HG03521 (cell line): Measurements from ENCODE around the gene ZNF627.
"Not testable (repeated sequence)": the region's sequence is repeated elsewhere in the genome, so short reads cannot be mapped to it uniquely, and the experiment has no call there.

Experiments
- ATAC-seq: cut with Tn5 transposase; IDR thresholded peaks from one replicate; pipeline ENCODE4 v1.9.1; 2021; ENCODE audit warnings: mild to moderate bottlenecking, moderate library complexity; ENCODE audit not compliant: unreplicated experiment

The ZNF627 gene

DNA sequence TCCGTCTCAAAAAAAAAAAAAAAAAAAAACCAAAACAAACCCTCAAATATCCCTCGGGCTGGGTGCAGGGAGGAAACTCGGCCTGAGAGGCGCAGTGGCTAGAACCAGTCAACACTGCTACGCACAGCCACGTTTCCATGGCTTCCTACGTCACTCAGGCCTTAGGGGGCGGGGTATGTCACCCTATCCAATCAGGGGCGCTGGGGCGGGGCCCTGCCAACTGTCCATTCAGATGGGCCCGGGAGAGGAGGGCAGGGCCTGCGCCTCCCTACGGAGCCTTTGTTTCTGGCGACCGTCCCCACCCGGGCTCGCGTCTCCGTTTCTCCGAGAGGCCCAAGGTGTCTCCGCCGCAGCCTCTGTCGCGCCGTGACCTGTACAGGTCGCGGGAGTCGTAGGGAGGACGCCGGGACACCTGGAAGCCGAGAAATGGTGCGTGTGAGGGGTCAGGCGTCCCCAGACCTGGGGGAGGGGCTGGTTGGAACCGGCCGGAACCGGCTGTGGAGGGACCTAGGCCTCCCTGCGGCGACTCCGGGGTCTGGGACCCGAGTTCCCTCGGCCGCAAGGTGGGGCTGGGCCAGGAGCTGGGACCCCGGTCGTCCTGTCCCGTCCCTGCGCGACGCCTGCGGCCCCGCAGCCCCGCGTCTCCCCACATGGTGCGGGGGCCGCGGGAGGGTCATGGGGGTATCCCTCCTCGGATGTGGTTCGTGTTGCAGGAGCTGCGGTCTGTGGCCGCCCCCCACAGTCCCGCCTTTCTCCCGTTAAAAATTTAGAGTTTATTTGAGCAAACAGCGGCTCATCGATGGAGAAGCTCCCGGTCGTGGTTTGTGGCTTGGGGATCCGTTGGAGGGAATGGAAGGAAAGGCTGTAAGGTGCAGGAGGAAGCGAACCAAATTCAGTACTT lies at the start of gene ZNF627:
Gene ZNF627, plus strand, starts transcription at position 282 of the 901 bp plus-strand sequence. Its CDS starts 145 bp downstream, at position 427.
- peak; percentile 97 for ATAC-seq

DNA sequence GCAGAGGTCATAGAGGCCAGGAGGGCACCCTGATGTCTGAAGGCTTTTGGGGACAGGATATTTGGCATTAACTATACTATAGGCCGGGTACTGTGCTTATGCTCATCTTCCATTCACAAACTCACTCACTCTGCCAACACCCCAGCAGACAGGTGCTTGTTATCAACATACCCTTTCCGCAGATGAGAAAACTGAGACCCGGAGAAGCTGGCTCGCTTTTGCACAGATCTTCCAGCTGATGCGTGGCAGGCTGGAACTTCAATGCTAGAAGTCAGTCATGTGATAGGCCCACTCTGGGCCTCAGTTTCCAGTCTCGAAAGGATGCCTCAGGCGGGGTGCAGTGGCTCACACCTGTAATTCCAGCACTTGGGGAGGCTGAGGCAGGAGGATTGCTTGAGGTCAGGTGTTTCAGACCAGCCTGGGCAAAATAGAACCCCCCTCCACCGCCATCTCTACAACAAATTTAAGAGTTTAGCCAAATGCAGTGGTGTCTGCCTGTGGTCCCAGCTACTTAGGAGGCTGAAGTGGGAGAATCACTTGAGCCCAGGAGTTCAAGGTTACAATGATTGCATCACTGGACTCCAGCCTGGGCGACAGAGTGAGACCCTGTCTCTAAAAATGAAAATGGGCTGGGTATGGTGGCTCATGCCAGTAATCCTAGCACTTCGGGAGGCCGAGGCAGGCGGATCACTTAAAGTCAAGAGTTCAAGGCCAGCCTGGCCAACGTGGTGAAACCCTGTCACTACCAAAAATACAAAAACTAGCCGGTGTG lies 49.2 kb upstream of the ZNF627 start:
- no peak for ATAC-seq

DNA sequence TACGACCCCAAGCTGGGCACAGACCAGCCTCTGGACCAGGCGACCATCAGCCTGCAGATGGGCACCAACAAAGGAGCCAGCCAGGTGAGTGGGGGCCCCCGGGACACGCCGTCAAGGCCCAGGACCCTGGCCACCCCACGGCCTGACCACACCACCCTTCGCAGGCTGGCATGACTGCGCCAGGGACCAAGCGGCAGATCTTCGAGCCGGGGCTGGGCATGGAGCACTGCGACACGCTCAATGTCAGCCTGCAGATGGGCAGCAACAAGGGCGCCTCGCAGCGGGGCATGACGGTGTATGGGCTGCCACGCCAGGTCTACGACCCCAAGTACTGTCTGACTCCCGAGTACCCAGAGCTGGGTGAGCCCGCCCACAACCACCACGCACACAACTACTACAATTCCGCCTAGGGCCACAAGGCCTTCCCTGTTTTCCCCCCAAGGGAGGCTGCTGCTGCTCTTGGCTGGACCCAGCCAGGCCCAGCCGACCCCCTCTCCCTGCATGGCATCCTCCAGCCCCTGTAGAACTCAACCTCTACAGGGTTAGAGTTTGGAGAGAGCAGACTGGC lies 47.8 kb upstream of the ZNF627 start:
- no peak for ATAC-seq

DNA sequence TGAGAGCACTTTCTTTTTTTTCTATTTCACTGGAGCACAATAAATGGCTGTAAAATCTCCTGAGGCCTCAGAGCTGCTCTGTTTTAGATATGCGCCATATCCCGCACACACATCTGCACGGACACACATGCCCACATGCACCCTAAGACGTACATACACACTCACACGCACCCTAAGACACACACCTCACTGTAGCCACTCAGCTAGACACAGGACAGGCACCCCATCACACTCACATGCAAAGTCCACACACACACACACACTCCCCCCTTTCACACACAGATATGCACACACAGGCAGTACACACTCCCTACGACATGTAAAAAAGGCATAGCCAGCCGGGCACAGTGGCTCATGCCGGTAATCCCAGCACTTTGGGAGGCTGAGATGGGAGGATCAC lies 47.0 kb upstream of the ZNF627 start:
- no peak for ATAC-seq

DNA sequence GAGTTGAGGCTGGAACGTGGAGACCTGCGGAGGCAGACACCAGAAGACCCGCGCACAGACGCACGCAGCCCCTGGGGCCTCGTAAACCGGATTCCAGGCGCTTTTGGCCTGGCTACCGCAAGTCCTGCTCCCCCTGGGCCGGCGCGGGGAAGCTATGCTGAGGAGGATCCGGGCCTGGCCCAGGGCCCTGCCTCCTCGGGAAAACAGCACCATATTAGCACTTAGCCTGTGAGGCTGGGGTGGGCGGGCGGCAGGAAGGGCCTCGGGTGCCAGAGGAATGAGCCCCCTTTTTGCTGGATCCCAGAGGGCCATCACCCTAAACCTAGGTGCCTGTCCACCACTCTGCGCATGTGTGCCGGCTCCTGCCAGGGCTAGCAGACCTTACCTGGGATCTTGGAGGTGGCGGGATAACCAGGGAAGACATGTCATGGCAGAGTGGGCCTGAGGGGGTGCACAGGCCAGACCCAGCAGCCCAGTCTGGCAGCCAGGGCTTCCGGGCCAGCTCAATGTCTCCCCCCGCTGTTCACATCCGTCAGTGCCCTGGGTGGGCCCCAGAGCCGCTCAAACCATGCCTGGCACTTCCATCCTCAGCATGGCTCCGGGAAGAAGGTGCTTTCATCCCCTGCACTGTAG lies 45.6 kb upstream of the ZNF627 start:
- no peak for ATAC-seq

DNA sequence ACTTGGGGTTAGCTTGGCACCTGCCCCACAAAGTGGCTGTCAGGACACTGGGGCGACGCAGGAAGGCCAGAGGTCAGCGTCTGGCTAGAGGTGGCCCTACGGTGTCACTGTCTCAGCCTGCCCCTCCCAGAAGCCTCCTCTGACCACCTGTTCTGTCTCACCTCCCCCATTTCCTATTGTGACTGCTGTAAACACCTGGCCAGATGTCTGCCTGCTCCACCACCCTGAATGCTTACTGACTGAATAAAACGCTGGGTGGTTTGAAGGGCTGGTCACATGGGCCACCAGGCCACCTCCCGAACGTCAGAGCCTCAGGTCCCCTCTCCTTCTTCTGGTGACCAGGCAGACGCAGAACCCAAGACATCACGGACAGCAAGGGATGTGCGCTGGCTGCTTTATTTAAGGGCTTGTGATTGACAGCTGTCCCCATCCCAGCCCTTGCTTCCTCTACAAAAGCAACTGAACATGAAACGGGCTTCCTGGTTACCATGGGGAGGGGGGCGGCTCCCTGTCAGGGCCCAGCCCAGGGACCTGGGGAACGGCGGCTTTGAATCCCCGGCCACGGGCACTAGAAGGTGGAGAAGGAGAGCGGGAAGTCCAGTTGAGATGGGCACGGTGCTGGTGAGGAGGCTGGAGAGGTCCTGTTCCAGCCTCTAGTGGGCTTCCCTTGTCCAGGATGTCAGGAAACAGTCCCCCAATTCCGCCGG lies 44.5 kb upstream of the ZNF627 start:
- no peak for ATAC-seq

DNA sequence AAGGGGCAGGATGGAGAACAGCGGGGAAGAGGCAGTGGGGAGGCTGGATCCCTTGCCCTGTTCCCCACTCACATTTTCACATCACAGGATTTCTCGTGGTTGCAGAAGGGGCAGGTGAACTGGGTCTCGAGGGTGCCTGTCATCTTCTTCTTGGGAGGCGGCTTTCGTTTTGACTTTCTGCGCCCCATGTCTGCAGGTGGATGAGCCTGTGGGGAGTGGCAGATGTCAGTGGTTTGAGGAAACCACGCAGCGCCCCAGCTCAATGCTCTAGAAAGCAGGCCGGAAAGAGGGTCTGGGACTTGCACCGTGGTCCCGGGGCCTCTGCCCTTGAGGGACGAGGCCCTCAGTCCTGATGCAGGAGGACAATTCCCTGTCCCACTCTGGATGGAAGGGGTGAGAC lies 43.1 kb upstream of the ZNF627 start:
- ATAC-seq = no peak

DNA sequence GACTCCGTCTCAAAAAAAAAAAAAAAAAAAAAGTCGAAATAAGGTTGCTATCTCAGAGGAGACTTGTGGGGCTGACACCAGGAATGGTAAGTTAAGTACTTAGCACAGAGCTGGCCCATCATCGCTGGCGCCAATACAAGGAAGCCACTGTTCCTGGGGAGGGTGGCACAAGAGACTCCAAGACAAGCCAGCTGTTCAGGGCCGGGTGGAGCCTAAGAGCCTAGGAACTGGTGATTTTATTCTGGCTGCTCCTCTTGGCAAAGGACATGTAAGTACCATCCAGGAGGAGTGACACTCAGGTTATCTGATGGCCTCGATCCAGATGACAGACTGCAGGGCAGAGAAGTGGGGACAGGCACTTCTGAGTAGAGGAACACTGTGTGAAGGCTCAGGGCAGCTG lies 42.0 kb upstream of the ZNF627 start:
- ATAC-seq = no peak

DNA sequence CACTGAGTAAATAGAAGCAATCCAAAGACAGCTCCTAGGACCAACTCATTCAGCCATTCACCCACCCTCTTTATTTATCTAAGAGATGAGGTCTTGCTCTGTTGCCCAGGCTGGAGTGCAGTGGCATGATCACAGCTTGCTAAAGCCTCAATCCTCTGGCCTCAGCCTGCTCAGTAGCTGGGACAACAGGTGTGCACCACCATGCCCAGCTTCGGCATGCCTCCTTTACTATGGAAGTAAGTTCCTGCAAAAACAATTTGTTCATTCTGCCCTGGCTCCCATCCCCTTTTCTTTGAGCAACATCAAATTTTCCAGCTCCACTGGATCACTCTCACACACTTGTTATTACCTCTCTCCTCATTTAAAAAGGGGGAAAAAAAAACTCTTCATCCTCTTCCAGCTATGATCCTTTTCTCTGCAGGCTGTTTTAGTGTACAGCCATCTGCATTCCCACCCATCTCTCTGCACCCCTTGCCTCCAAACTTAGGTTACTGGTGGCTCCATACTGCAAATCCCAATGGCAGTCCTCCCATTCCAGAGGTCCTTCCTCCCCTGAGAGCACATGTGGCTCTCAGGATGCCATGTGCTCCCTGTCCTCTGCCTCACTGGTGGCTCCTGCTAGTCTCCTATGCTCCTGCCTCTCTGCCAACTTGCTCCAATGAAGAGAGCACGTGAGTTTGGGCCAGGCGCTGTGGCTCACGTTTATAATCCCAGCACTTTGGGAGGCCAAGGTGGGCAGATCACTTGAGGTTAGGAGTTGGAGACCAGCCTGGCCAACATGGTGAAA lies 40.5 kb upstream of the ZNF627 start:
- ATAC-seq = no peak

DNA sequence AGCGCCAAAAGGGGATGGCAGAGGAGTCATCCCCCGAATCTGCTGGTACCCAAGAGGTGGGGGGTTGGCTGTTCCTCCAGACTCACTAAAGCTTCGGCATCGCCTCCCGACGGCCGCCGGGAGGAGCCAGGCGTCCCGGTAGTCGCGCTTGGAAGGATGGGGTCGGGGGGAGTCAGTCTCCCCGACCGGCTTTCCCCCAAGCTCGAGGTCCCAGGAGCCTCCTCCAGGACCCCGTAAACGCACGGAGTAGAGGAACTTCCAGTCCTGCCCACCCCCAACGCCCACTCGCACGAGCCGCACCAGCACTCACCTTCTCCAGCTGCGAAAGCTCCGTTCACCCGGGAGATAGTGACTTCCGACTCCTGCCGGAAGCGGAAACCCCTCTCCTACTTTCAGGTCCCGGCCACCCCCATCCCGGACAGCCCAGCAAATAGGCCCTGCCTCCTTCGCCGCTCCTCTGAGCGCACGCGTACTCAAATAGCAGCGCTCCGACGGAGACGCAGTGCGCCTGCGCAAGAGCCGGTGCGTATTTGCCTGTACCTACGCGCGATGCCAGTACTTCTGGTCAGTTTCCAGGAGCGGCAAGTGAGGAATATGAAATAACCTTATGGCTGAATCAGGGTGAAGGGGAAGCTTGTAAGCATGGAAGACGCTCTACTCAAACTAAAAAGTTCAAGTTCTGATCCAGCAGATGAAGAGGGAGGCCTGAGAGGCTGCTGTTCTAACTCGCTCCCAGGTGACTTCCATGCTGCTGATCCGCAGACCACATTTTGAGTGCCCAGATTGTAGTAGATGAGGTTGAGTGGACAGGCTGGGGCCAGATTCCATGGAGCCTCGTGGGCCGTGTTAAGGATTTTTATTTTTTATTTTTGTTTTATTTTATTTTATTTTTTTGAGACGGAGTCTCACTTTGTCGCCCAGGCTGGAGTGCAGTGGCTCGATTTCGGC lies 38.1 kb upstream of the ZNF627 start, which contains the start of gene ELOF1:
Gene ELOF1, minus strand, starts transcription at position 350 of the 948 bp plus-strand sequence. CDS start 4,883 bp downstream, outside the sequence.
- ATAC-seq = peak; percentile 76

DNA sequence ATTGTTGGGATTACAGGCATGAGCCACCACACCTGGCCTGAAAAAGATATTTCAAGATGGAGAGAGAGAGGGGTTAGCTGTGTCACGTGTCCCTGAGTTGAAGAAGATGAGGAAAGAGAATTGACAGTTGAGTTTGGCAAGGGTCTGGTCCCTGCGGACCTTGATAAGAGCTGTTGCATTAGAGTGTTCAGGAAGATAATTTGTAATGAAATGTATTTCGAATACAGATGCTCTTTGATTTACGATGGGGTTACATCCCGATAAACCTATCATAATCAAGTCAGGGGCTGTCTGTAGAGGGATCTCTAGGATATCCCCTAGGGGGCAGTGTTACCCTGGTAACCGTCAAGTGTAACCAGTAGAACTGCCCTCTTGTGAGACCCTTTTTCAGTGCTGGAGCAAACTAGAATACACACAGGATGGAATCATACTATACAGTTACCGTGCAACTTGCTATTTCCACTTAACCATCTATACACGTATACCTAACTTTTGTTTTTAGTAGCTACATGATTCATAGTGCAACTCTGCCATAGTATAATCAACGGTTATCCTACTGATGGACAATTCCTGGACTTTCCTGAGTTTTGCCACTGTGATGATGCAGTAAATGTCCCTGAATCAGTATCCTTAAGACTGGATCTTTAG lies 36.8 kb upstream of the ZNF627 start:
- peak; percentile 35 for ATAC-seq

DNA sequence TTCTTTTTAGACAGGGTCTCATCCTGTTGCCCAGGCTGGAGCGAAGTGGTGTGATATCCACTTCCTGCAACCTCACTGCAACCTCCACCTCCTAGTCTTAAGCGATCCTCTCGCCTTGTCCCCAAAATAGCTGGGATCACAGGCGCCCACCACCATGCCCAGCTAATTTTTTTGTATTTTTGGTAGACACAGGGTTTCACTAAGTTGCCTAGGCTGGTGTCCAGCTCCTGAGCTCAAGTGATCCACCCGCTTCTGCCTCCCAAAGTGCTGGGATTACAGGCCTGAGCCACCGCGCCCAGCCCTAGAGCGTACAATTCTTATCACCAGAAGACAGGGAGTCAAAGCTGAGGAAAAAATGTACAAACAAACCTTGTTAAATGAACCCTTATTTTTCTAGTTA lies 33.8 kb upstream of the ZNF627 start:
- ATAC-seq = no peak

DNA sequence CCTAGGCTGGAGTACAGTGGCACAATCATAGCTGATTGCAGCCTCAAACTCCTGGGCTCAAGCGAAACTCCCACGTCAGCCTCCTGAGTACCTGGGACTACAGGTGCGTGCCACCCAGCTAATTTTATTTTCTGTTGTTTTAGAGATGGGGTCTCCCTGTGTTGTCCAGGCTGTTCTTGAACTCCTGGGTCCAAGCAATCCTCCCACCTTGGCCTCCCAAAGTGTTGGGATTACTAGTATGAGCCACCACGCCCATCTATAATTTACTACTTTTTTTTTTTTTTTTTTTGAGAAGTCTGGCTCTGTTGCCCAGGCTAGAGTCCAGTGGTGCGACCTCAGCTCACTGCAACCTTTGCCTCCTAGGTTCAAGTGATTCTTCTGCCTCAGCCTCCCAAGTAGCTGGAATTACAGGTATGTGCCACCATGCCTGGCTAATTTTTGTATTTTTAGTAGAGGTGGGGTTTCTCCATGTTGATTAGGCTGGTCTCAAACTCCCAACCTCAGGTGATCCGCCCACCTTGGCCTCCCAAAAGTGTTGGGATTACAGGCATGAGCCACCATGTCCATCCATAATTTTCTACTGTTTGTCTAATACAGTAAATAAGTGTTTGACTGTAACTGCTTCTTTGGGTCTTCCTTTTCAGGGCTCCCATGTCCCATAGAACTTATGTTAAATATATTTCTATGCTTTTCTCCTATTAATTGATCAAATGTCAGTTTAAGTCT lies 33.0 kb upstream of the ZNF627 start:
- ATAC-seq = not testable (repeated sequence)

DNA sequence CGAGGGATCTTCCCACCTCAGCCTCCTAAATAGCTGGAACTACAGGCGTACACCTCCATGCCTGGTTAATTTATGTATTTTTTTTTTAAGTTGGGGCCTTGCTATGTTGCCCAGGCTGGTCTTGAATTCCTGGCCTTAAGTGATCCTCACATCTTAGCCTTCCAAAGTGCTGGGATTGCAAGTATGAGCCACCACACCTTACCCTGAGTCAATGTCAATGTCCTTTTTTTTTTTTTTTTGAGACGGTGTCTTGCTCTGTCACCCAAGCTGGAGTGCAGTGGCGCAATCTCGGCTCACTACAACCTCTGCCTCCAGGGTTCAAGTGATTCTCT lies 31.7 kb upstream of the ZNF627 start:
- ATAC-seq = not testable (repeated sequence)

DNA sequence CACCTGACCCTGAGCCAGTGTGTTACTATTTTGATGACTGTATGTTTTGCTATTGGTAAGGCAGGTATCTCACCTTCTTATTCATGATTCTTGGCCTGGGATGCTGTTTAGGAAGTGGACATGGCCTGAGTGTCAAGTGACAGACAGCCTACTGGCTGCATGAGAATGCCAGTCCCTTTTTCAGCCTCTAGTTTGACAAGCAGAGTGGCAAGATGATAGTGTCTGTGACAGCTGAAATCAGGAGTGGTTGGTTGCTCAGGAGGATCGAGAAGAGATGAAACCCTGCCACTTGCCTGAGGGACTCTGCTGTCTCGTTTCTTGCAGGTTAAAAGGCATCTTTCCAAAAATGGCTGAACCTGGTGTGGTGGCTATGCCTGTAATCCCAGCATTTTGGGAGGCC lies 31.1 kb upstream of the ZNF627 start:
- ATAC-seq = no peak

DNA sequence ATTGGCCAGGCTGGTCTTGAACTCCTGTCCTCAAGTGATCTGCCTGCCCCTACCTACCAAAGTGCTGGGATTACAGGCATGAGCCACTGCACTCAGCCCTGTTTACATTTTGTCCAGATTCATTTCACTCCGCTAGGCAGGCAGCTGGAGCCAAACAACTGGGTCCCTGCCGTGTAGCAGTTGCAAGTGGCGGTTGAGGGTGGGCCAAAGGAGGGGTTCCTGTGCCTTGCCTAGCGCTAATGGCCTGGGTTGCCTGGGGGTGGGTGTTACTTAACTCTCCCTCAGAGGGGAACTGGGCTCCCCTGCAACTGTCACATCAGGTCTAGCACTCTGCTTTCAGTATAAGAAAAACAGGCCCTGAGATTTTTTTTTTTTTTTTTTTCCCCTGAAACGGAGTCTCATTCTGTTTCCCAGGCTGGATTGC lies 27.2 kb upstream of the ZNF627 start:
- ATAC-seq = no peak

DNA sequence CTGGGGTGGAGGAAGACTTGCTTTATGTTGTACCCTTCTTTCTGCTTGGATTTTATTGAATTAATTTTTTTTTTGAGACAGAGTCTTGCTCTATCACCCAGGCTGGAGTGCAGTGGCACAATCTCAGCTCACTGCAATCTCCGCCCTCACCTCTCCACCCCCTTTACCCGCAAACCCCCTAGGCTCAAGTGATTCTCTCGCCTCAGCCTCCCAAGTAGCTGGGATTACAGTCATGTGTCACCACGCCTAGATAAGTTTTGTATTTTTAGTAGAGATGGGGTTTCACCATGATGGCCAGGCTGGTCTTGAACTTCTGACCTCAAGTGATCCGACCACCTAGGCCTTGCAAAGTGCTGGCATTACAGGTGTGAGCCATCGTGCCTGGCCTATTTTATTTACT lies 23.9 kb upstream of the ZNF627 start:
- not testable (repeated sequence) for ATAC-seq
